Measurements from ENCODE around the gene TNFAIP8L1. TPM values are rescaled to one million over a fixed set of nuclear protein-coding genes. Genes with fewer than 3 reads are reported as not detected.

The TNFAIP8L1 gene
- polyA plus RNA-seq, 1 donor (not counting 4 experiments of a cell fraction or from before 2014, with no cell fraction given), result 4.7 TPM

- no peaks in the 10 kb centered on the region for H4K20me1 ChIP-seq (ENCODE audit: control insufficient read depth, extremely low read depth, insufficient read depth, low read length)
- dilution Hi-C loops (cut with MboI; ENCODE audit: extremely low pct_ligation_motif_present, low sequenced_read_pairs), result no loop called here
- no peaks in the 10 kb centered on the region for H3K79me2 ChIP-seq (ENCODE audit: control insufficient read depth, insufficient read depth, low read length)
- H3K4me2 ChIP-seq (ENCODE audit: control insufficient read depth, extremely low read depth, insufficient read depth, low read depth, low read length), result no peak overlapping the region
- H3K36me3 ChIP-seq (ENCODE audit: control insufficient read depth in 2 of 2, extremely low read depth in 1 of 2, insufficient read depth in 2 of 2, low read length in 2 of 2), result no peaks in the 10 kb centered on the region
- FAIRE-seq (no peak), DNase-seq (ENCODE audit: low read depth, low spot score) (no peak)
- TF ChIP-seq EZH2 (IDR thresholded peaks at IDR 0.05; ENCODE audit: low read length), result no peak
- TF ChIP-seq CTCF (optimal IDR thresholded peaks at IDR 0.05 in 1 of 3, IDR thresholded peaks at IDR 0.05 in 1 of 3, conservative IDR thresholded peaks at IDR 0.05 in 1 of 3; ENCODE audit: extremely low read depth in 1 of 3, insufficient read depth in 2 of 3, low read length in 3 of 3), result no peak
- H3K4me1 ChIP-seq (ENCODE audit: control insufficient read depth, extremely low read depth, insufficient read depth, low read length), result no peaks in the 10 kb centered on the region
- no peak overlapping the region for H3K27ac ChIP-seq (ENCODE audit: control insufficient read depth, insufficient read depth, low read length)
- H3K9me3 ChIP-seq (ENCODE audit: control insufficient read depth, low read depth, low read length), result no peaks in the 10 kb centered on the region
- no peaks in the 10 kb centered on the region for H3K9me1 ChIP-seq (ENCODE audit: control insufficient read depth, extremely low read depth, insufficient read depth, low read length)
- no peak overlapping the region for H3K9ac ChIP-seq (ENCODE audit: control insufficient read depth, extremely low read depth, insufficient read depth, low read length)
- peaks cover 21% of the 10 kb centered on the region for H3K27me3 ChIP-seq (ENCODE audit: control insufficient read depth, extremely low read depth, insufficient read depth, low read length)
- H3K4me3 ChIP-seq (ENCODE audit: control insufficient read depth in 2 of 3, extremely low read depth in 1 of 3, insufficient read depth in 2 of 3, low read depth in 1 of 3, low read length in 3 of 3), result no peak overlapping the region
- no peak overlapping the region for H2AFZ ChIP-seq (ENCODE audit: control insufficient read depth, low read length)
These were observed 19.5 kb upstream of the TNFAIP8L1 start for GRCh38 chr19:4619668-4620294.

GRCh38 chr19:4620675-4621074, 18.6 kb upstream of the TNFAIP8L1 start:
- Histone ChIP-seq H3K27ac (ENCODE audit: control insufficient read depth, insufficient read depth, low read length) (no peak overlapping the region), H3K4me2 (ENCODE audit: control insufficient read depth, extremely low read depth, insufficient read depth, low read depth, low read length) (no peak overlapping the region), H2AFZ (ENCODE audit: control insufficient read depth, low read length) (no peak overlapping the region), H3K27me3 (ENCODE audit: control insufficient read depth, extremely low read depth, insufficient read depth, low read length) (peaks cover 21% of the 10 kb centered on the region), H3K79me2 (ENCODE audit: control insufficient read depth, insufficient read depth, low read length) (no peaks in the 10 kb centered on the region), H4K20me1 (ENCODE audit: control insufficient read depth, extremely low read depth, insufficient read depth, low read length) (no peaks in the 10 kb centered on the region), H3K4me1 (ENCODE audit: control insufficient read depth, extremely low read depth, insufficient read depth, low read length) (no peaks in the 10 kb centered on the region), H3K9me3 (ENCODE audit: control insufficient read depth, low read depth, low read length) (no peaks in the 10 kb centered on the region), H3K36me3 (ENCODE audit: control insufficient read depth in 2 of 2, extremely low read depth in 1 of 2, insufficient read depth in 2 of 2, low read length in 2 of 2) (no peaks in the 10 kb centered on the region), H3K9ac (ENCODE audit: control insufficient read depth, extremely low read depth, insufficient read depth, low read length) (no peak overlapping the region), H3K9me1 (ENCODE audit: control insufficient read depth, extremely low read depth, insufficient read depth, low read length) (no peaks in the 10 kb centered on the region), H3K4me3 (ENCODE audit: control insufficient read depth in 2 of 3, extremely low read depth in 1 of 3, insufficient read depth in 2 of 3, low read depth in 1 of 3, low read length in 3 of 3) (no peak overlapping the region)
- TF ChIP-seq EZH2 (IDR thresholded peaks at IDR 0.05; ENCODE audit: low read length), result no peak
- FAIRE-seq, result no peak
- dilution Hi-C loops (cut with MboI; ENCODE audit: extremely low pct_ligation_motif_present, low sequenced_read_pairs), result no loop called here
- DNase-seq (ENCODE audit: low read depth, low spot score), result no peak

All from keratinocyte (primary cell).